ENCODE results near the gene PPIL4.

PPIL4 gene

DNA sequence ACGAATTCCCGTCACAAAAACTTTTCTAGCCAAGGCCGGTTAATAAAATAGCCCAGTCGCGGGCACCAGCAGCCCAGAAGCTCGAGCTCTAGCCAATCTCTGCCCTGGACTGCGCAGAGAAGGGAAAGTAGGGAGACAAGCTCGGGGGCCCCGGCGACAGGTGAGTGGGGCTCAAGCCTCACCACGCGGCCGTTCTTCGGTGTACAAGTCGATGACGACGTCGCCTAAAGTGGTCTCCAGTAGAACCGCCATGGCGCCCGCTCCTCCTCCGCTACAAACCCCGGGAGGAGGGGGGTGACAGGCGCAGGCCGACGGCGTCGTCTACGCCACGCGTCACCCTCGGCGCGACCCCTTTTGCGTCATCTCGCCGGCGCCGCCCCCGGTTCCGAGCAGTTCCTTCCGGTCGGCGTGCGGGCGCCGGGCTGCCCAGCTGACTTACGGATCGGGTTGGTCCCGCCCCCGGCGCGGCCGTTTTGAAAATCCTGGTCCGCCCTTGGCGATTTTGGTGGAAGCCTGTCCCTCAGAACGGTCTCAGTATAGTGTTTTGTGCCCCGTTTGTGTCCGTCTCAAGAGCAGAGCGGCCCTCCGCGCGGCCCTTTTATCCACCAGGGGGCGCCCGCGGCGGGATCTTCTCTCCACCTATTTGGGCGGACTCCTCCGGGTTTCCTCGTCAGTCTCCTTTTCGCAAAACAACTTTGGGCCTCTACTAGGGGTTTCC lies at the start of gene PPIL4:
TSS of gene PPIL4 (minus strand) at position 290 of the 718 bp plus-strand sequence. CDS start at position 252, 38 bp downstream.
- peak; percentile 97 for DNase-seq

- DNase-seq: no peak
Measured at GRCh38 chr6:149593408-149593807, 47.6 kb upstream of the PPIL4 start.

DNA sequence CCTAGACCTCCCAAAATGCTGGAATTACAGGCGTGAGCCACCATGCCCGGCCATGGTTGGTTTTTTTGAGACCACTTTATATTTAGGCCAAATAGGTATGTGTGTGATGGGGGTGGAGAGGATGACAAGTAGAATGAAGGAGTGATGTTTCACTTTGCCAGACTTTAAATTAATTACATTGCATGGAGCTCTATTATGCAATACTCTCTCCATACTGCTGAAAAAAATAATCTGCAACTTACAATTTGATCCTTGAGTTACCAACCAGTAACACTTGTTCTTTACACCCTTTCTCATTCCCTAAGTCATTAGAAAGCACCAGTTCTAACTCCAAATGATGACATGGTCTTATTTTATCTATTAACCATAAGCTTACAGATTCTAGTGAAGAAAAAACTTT lies 47.1 kb upstream of the PPIL4 start:
- DNase-seq: no peak

GRCh38 chr6:149586149-149586548 lies 40.3 kb upstream of the PPIL4 start:
- DNase-seq: no peak

DNA sequence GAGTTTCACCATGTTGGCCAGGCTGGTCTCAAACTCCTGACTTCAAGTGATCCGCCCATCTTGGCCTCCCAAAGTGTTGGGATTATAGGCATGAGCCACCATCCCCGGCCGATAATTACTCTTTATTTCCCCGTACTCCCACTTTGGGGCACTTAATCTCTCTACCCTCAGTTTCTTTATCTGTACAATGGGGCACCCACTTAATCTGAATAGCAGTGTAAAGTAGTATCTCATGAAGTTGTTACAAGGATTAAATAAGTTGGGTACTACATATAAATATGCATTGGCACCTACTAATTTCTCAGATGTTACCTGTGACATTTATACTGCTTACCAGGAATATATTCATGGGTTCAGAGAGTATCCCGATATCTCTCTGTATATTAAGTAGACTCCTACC lies 35.5 kb upstream of the PPIL4 start:
- no peak for DNase-seq

DNA sequence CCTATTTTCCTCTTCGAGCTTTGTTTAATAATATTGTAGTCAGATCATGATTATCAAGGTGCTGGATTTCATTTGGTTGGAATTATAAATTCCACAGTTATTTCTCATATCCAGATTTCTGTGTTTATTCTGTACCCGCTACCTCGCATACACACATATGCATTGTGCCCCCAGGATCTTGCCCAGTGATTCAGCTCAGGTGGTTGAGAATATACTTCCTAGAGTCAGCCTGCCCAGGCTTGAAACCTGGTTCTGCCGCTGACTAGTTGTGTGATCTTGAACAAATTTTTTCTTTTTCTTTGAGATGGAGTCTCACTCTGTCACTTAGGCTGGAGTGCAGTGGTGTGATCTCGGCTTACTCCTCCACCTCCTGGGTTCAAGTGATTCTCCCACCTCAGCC lies 35.0 kb upstream of the PPIL4 start:
- no peak for DNase-seq

DNA sequence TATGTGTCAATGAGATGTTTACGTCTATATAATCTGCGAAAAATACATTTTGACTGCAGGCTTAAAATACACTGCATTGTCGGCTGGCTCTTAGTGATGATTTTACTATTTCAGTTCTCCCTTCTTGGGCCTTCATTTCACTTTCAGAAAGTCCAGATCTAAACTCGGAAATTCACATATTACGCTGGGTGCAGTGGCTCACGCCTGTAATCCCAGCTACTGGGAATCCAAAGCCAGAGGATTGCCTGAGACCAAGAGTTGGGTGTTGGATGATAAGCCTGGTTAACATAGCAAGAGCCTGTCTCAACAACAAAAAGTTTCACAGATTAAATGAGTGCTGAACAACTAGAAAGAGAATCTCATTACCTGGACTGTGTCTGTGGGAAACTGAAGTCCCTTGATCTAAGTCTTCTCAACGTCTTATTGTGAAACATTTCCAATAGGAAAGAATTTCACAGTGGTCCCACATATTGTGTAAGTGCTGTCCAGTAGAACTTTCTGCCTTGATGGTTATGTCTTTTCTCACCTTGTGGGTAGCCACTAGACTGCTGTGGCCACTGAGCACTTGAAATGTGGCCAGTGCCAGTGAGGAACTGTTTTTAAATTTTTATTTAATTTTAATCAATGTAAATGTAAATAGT lies 22.2 kb upstream of the PPIL4 start:
- DNase-seq: no peak

DNA sequence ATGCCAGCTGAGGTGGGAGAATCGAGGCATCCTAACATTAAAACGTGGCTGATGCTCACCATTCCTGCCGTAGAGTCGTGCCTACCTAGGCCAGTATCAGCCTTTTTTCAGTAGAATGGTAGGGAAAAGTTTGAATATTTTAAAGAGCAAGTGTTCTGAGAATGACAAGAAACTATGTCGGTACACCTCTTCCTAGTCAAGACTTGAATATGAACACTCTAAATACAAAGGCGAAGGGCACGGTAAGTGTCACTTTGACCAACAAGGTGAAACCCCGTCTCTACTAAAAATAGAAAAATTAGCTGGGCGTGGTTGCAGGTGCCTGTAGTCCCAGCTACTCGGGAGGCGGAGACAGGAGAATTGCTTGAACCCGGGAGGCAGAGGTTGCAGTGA lies 21.3 kb upstream of the PPIL4 start:
- no peak for DNase-seq

DNA sequence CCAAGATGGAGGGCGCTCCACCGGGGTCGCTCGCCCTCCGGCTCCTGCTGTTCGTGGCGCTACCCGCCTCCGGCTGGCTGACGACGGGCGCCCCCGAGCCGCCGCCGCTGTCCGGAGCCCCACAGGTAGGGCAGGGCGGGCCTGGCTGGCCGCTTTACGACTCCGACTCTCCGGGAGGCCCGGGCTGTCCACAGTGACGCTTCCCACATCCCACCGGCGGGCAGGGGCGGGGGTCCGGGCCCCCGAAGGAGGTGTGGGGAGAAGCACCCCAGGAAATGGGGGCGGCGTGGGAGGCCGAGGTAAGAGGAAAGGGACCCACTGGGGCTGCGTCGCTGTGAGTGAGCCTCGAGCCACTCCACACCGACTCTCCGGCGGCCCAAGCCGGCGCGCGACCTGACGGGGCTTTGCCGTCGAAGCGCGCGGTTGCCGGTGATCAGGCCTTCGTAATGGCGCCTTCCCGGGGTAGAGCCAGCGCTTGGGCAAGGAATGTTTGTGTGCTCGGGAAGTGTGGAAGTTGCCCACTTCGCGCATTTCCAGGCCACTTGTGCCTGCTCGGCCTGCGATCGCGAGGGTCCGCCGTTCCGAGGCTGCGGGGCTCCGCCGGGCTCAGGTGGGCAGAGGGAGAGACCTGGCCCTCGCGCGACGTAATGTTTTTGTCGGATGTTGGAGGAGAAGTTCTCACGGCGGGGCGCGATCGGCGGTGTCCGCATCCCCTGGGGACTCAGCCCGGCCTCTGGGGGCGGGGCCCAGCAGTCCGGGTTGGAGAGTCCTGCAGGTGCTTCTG lies 20.8 kb upstream of the PPIL4 start:
- peak; percentile 39 for DNase-seq

- DNase-seq: peak; percentile 93
Measured at GRCh38 chr6:149565527-149566409, 19.9 kb upstream of the PPIL4 start, which contains the start of gene GINM1. TSS of gene GINM1 (plus strand) at chr6:149566375. CDS start at chr6:149566415, 40 bp downstream.

DNA sequence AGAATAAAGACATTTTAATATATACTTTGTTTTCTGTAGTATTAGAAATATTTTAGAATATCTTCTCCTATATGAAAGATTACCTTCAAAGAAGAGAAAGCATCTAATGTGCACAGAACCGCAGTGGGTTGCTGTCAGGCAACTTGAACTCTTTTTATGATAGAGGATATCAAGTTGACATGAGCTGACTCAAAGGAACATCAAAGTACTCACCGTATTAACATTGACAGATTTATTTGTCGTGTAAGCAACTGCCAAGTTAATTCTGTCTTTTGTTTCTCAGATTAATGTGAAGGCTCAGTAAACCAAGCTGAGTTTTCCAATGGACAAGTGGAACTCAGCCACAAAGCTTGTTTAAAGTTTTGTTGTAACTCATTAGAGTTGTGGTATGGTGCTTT lies 18.1 kb upstream of the PPIL4 start:
- no peak for DNase-seq

DNA sequence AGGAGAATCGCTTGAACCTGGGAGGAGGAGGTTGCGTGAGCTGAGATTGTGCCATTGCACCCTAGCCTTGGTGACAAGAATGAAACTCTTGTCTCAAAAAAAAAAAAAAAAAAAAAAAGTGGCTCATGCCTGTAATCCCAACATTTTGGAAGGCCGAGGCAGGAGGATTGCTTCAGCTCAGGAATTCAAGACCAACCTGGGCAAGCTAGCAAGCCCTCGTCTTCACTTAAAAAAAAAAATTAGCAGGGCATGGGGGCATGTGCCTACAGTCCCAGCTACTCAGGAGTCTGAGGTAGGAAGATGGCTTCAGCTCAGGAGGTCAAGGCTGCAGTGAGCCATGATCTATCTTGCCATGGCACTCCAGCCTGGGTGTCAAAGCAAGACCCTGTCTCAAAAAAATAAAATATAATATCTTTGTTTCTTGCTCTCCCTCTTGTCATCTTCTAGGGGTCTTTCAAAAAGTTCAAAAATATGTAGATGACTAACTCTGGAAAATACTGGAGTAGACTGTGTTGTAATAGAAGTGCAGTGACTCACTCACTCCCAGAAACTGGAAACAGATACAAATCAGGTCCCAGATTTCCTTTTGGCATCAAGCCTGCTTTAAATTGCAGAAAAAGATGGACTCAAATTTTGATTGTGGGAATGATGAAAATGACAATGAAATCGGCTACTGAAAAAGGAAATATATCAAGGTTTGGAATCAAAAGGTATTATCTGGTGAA lies 17.5 kb upstream of the PPIL4 start:
- DNase-seq: no peak

DNA sequence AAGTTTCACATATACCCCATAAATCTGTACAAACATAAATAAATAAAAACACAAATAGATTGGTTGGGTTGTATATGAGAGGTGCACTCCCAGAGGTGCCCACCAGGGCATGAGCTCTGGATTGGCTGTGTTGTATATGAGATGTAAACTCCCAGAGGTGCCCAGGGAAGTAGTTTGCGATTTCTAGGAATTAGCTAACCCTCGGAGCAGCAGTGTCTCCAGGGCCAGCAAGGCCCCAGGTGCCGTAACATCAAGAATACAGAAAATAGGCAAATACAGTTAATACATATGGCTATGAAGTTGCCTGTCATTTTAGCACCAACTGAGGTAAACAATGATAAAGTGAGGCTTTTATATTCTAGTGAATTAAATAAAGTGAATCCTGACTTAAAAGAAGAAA lies 14.9 kb upstream of the PPIL4 start:
- DNase-seq: no peak

- no peak for DNase-seq
Measured at GRCh38 chr6:149559389-149559788, 13.5 kb upstream of the PPIL4 start.

- no peak for DNase-seq
Measured at GRCh38 chr6:149558029-149558428, 12.2 kb upstream of the PPIL4 start.

GRCh38 chr6:149551920-149552319 lies 6.1 kb upstream of the PPIL4 start:
- DNase-seq: no peak

DNA sequence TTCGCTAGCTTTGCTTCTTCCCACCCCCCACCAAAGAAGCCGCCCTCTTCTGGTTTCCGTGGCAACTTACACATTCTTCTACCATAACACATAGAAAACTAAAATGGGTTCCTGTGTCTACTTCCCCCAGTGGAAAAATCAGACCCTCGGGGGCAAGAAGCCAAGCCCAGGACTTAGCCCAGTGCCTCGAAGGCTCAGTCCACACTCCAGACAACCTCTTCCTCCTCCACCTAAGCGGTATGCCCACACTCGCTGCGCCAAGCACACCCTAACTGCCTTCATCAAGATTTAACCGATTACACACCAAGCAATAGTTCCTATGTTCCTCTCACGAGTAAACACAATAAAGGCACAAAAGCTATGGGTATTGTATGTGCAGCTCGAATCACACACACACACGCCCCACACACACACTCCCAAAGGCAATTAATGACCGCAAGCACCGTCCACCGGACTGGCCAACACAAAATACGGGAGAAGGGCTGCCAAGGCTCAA lies 537 bp downstream of the PPIL4 start:
- peak; percentile 68 for DNase-seq

- no peak for DNase-seq
Measured at GRCh38 chr6:149544646-149545257, 1.1 kb downstream of the PPIL4 start.

DNA sequence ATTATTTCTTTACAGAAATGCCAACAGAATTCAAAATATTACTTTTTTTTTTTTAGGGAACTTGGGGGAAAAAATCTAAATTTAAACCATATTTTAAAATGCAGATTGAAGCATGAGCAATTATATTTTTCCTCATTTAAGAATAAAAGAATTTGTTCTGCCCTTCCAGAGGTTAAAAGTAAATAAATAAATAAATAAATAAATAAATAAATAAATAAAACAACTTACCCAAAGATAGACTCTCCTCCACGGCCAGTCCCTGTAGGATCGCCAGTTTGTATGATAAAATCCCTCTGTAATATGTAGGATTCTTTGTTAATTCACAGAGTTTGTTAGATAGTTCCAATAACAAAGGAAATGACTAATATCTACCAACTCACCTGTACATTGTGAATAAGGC lies 4.7 kb downstream of the PPIL4 start:
- no peak for DNase-seq

DNA sequence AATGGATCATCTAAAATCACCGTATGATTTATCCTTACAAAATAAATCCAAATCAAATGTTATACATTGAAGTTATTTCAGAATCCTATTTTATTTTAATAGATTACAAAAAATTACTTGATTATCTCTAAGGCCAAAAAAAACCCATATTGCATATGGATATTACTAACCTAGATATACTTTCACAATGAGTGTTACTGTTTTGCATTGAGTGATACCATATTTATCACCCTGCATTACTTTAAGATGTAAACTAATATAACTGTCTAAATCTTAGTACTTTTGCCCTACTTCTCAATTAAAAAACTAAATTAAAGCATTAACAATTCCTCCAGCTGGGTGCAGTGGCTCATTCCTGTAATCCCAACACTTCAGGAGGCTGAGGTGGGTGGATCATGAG lies 11.1 kb downstream of the PPIL4 start:
- no peak for DNase-seq

- DNase-seq: no peak
Measured at GRCh38 chr6:149529650-149530049, 16.2 kb downstream of the PPIL4 start.

Data from activated CD4-positive, alpha-beta T cell treated with anti-CD3 and anti-CD28 coated beads, Interleukin-2, amount 50 U/mL, for 1 hour (primary cell).